Transverse colon (tissue), 4 donors: ENCODE data around the gene CTCF. TPM values are rescaled to one million over a fixed set of nuclear protein-coding genes. Genes with fewer than 3 reads are reported as not detected.

Source experiments
- DNase-seq: peaks from one replicate; pipeline ENCODE4 v3.0.0-alpha.2; 2019
- H3K27ac ChIP-seq, 4 donors: fragments of 200-600 bp; sonication (generic); 2 replicates each; pipeline ENCODE4 v1.5.1; 2016 to 2018; ENCODE audit warnings: inconsistent platforms in 4 of 4
- H3K27me3 ChIP-seq: fragments of 200-600 bp; sonication (generic); 2 replicates; pipeline ENCODE4 v1.5.1; 2017; ENCODE audit warnings: inconsistent platforms
- H3K36me3 ChIP-seq, 4 donors: fragments of 200-600 bp; sonication (generic); 2 replicates each; pipeline ENCODE4 v1.5.1; 2017 to 2019; ENCODE audit warnings: inconsistent platforms in 4 of 4
- H3K4me1 ChIP-seq, 4 donors: fragments of 200-600 bp; sonication (generic); 2 replicates each; pipeline ENCODE4 v1.5.1; 2017 to 2020; ENCODE audit warnings: inconsistent platforms in 4 of 4
- H3K4me3 ChIP-seq, 4 donors: fragments of 200-600 bp; sonication (generic); 1 replicate in 1 of 4; 2 replicates in 3 of 4; pipeline versions ENCODE4 v1.5.1 to v1.6.1; 2017 to 2019; ENCODE audit warnings: inconsistent platforms in 4 of 4
- H3K9me3 ChIP-seq, 2 donors: fragments of 200-600 bp; sonication (generic); 2 replicates each; pipeline ENCODE4 v1.5.1; 2017 to 2019; ENCODE audit warnings: inconsistent platforms in 2 of 2
- CTCF ChIP-seq, 5 experiments: fragments of 200-600 bp in 3 of 5; fragments of 450-650 bp in 2 of 5; sonication (generic) in 3 of 5; IDR thresholded peaks; 1 replicate in 2 of 5; 2 replicates in 3 of 5; pipeline ENCODE4 v1.5.1; 2016 to 2017; ENCODE audit warnings: antibody characterized with exemption in 5 of 5, inconsistent platforms in 3 of 5, mild to moderate bottlenecking in 2 of 5, moderate library complexity in 1 of 5
- EP300 ChIP-seq: sonication (generic); formaldehyde crosslinking; IDR thresholded peaks from one replicate; pipeline ENCODE4 v1.6.1; 2017; ENCODE audit warnings: antibody characterized with exemption, low read depth
- POLR2A ChIP-seq: fragments of 450-650 bp; IDR thresholded peaks from one replicate; pipeline ENCODE4 v1.6.1; 2016; ENCODE audit warnings: antibody characterized with exemption, mild to moderate bottlenecking, moderate library complexity
- POLR2AphosphoS5 ChIP-seq, 3 donors: sonication (generic); formaldehyde crosslinking; IDR thresholded peaks; one replicate each; pipeline ENCODE4 v1.6.1; 2016; ENCODE audit warnings: antibody characterized with exemption in 3 of 3
- WGBS, 2 donors: methylation state at CpG; one replicate each; pipeline ENCODE4 v1.1.5; 2018; ENCODE audit warnings: low coverage in 1 of 2; 5-methylcytosine and 5-hydroxymethylcytosine counted together
- in situ Hi-C, 4 donors: fragments of 200-750 bp; cut with MboI; loops; one replicate each; pipeline versions ENCODE4 v1.15.0 to v1.15.1; 2017; ENCODE audit warnings: low sequenced_read_pairs in 3 of 4, low pct_ligation_motif_present in 1 of 4, low pct_unique_long_range_greater_than_20kb in 1 of 4
- intact Hi-C: fragments of 100-400 bp; cut with DNase I; formaldehyde crosslinking; loops from one replicate; pipeline ENCODE4 v1.15.1; 2023; ENCODE audit warnings: low total_unique reads
- total RNA-seq, 4 donors: library from RNA; depleted of rRNA; stranded (reverse); fragments of >200 nt; gene quantifications; one replicate each; pipeline ENCODE4 v1.1.0, GENCODE V29; 2016

Gene CTCF
- total RNA-seq, 4 donors from 2014 or later = 40.0 to 46.8 (median 41.9) TPM

- in situ Hi-C loops (loop anchor here in 2 of 4 donors (25.0 kb wide), 1 partner anchor 92 kb away; the partner anchor contains the start of gene CTCF (in 2 of the 2)), intact Hi-C loops (no loop called here)
- H3K4me3 ChIP-seq = peak overlapping the region in 1 of 4 donors; percentile 43
- no peak for DNase-seq
- peaks cover 7 to 15% (median 11%) of the 10 kb centered on the region in 4 donors for H3K4me1 ChIP-seq
- no peaks in the 10 kb centered on the region for H3K9me3 ChIP-seq
- no peak for TF ChIP-seq POLR2AphosphoS5 (IDR thresholded peaks at IDR 0.05)
- TF ChIP-seq POLR2A = no peak
- no peak for TF ChIP-seq CTCF (IDR thresholded peaks at IDR 0.05)
- TF ChIP-seq EP300 = no peak
- no peak overlapping the region for H3K27ac ChIP-seq
- H3K36me3 ChIP-seq = no peaks in the 10 kb centered on the region
- WGBS, 2 donors = 42% methylated on average over 20 of the region's 25 CpGs; no CpG with 5 or more reads in 1 of the 2 donors
- H3K27me3 ChIP-seq = peaks cover 68% of the 10 kb centered on the region
Observed at GRCh38 chr16:67653789-67654402, 91.6 kb downstream of the CTCF start.

- no peak overlapping the region for H3K27ac ChIP-seq
- H3K4me3 ChIP-seq = no peak overlapping the region
- peaks cover 12 to 18% (median 15%) of the 10 kb centered on the region in 4 donors for H3K4me1 ChIP-seq
- H3K36me3 ChIP-seq = no peaks in the 10 kb centered on the region
- WGBS, 2 donors = 71 to 85% methylated on average over 2 to 19 of the region's 30 CpGs
- no peak for DNase-seq
- in situ Hi-C loops = loop anchor here in 2 of 4 donors (25.0 kb wide), 1 partner anchor 92 kb away; the partner anchor contains the start of gene CTCF (in 2 of the 2)
- intact Hi-C loops = no loop called here
- TF ChIP-seq POLR2A = no peak
- TF ChIP-seq EP300 = no peak
- TF ChIP-seq CTCF (IDR thresholded peaks at IDR 0.05) = no peak
- TF ChIP-seq POLR2AphosphoS5 (IDR thresholded peaks at IDR 0.05) = no peak
- H3K9me3 ChIP-seq = no peaks in the 10 kb centered on the region
- peaks cover 63% of the 10 kb centered on the region for H3K27me3 ChIP-seq
Observed at GRCh38 chr16:67654403-67654911, 92.1 kb downstream of the CTCF start.

GRCh38 chr16:67655363-67655762 is 93.0 kb downstream of the CTCF start:
- Histone ChIP-seq H3K36me3 (no peaks in the 10 kb centered on the region), H3K4me1 (peaks cover 15 to 17% (median 16%) of the 10 kb centered on the region in 4 donors), H3K27me3 (peaks cover 55% of the 10 kb centered on the region), H3K9me3 (no peaks in the 10 kb centered on the region), H3K4me3 (no peak overlapping the region), H3K27ac (no peak overlapping the region)
- intact Hi-C loops (no loop called here), in situ Hi-C loops (loop anchor here in 2 of 4 donors (25.0 kb wide), 1 partner anchor 93 kb away; the partner anchor contains the start of gene CTCF (in 2 of the 2))
- TF ChIP-seq POLR2A = no peak
- no peak for TF ChIP-seq EP300
- TF ChIP-seq CTCF (IDR thresholded peaks at IDR 0.05) = no peak
- no peak for TF ChIP-seq POLR2AphosphoS5 (IDR thresholded peaks at IDR 0.05)
- DNase-seq = no peak
- WGBS, 2 donors = 70 to 80% methylated on average over 1 to 4 of the region's 4 CpGs

- Histone ChIP-seq H3K9me3 (no peaks in the 10 kb centered on the region), H3K4me1 (peaks cover 18 to 23% (median 22%) of the 10 kb centered on the region in 4 donors), H3K4me3 (no peak overlapping the region), H3K27ac (no peak overlapping the region), H3K27me3 (peaks cover 44% of the 10 kb centered on the region), H3K36me3 (no peaks in the 10 kb centered on the region)
- intact Hi-C loops (no loop called here), in situ Hi-C loops (loop anchor here in 2 of 4 donors (25.0 kb wide), 1 partner anchor 94 kb away; the partner anchor contains the start of gene CTCF (in 2 of the 2))
- no peak for TF ChIP-seq EP300
- no peak for TF ChIP-seq CTCF (IDR thresholded peaks at IDR 0.05)
- no peak for TF ChIP-seq POLR2A
- TF ChIP-seq POLR2AphosphoS5 (IDR thresholded peaks at IDR 0.05) = no peak
- WGBS, 2 donors = 87% methylated on average over 8 of the region's 9 CpGs; no CpG with 5 or more reads in 1 of the 2 donors
- peak; percentile 5 for DNase-seq
Observed at GRCh38 chr16:67656344-67657016, 94.2 kb downstream of the CTCF start.
